GM12878 (cell line): ENCODE measurements around the gene ZKSCAN1. TPM values are rescaled to one million over a fixed set of nuclear protein-coding genes. Genes with fewer than 3 reads are reported as not detected.

ENCODE experiments used
- ATAC-seq: fragments of 200-7000 bp; cut with Tn5 transposase; 3 replicates; pipeline ENCODE4 v1.9.1; 2020; ENCODE audit warnings: mild to moderate bottlenecking, moderate library complexity
- BruUV-seq: library from RNA; stranded (reverse); fragments of 400-500 nt; replicated peaks from 2 replicates; lab custom pipeline; 2021; lab: Mats Ljungman, UMichigan
- CTCF ChIA-PET: fragments of 300-600 bp; sonication (Branson Sonifier 250); formaldehyde crosslinking; extraction: SDS; loops from one replicate; lab custom pipeline; 2021; ENCODE audit warnings: inconsistent platforms; lab: Yijun Ruan, JAX
- POLR2A ChIA-PET: fragments of 350-600 bp; formaldehyde crosslinking; extraction: SDS; loops from one replicate; lab custom pipeline; 2021; ENCODE audit warnings: inconsistent platforms; lab: Charles Lee
- RAD21 ChIA-PET: fragments of 300-600 bp; sonication (Branson Sonifier 250); formaldehyde crosslinking; loops from one replicate; lab custom pipeline; 2023; ENCODE audit warnings: antibody characterized with exemption; ENCODE audit not compliant: unreplicated experiment; lab: Charles Lee
- SMC1A ChIA-PET: fragments of 300-600 bp; sonication (Branson Sonifier 250); formaldehyde crosslinking; loops from one replicate; lab custom pipeline; 2023; ENCODE audit not compliant: unreplicated experiment, uncharacterized antibody; lab: Charles Lee
- DNase-seq: peaks from one replicate; pipeline ENCODE4 v3.0.0-alpha.2; 2011; ENCODE audit warnings: low read depth, low spot score
- FAIRE-seq: peaks from 3 replicates; lab custom pipeline; 2011; peaks lifted over from hg19 to GRCh38; lab: Jason Lieb, UNC
- H2AFZ ChIP-seq: 2 replicates; pipeline ENCODE4 v1.6.0; 2011; ENCODE audit warnings: low read depth, low read length, control low read depth; ENCODE audit not compliant: control insufficient read depth
- H3K27ac ChIP-seq: 2 replicates; pipeline ENCODE4 v1.5.1; 2011; ENCODE audit warnings: control low read depth; ENCODE audit not compliant: control insufficient read depth, insufficient read depth
- H3K27me3 ChIP-seq, 2 experiments: replicated peaks in 1 of 2; 2 replicates each; pipeline versions ENCODE4 v1.6.0 to v1.6.1; 2011; ENCODE audit warnings: low read length in 1 of 2; ENCODE audit not compliant: control insufficient read depth in 2 of 2, insufficient read depth in 2 of 2
- H3K36me3 ChIP-seq, 2 experiments: 2 replicates each; pipeline ENCODE4 v1.5.1; 2011; ENCODE audit warnings: low read length in 1 of 2; ENCODE audit not compliant: control insufficient read depth in 2 of 2, insufficient read depth in 2 of 2
- H3K4me1 ChIP-seq: 2 replicates; pipeline ENCODE4 v1.6.1; 2011; ENCODE audit warnings: mild to moderate bottlenecking, low read length, moderate library complexity, mixed read lengths; ENCODE audit not compliant: control insufficient read depth, insufficient read depth
- H3K4me2 ChIP-seq: 2 replicates; pipeline ENCODE4 v1.6.0; 2011; ENCODE audit warnings: control low read depth; ENCODE audit not compliant: control insufficient read depth, insufficient read depth
- H3K4me3 ChIP-seq: fragments of 200-600 bp; sonication (generic); 2 replicates; pipeline ENCODE4 v1.5.1; 2016
- H3K79me2 ChIP-seq: 2 replicates; pipeline ENCODE4 v1.6.0; 2011; ENCODE audit warnings: low read length; ENCODE audit not compliant: control insufficient read depth, insufficient read depth
- H3K9ac ChIP-seq: 2 replicates; pipeline ENCODE4 v1.8.0; 2011; ENCODE audit warnings: low read length, control low read depth, mixed read lengths; ENCODE audit not compliant: control insufficient read depth, insufficient read depth
- H3K9me3 ChIP-seq: replicated peaks from 3 replicates; pipeline ENCODE4 v1.5.1; 2011; ENCODE audit warnings: mild to moderate bottlenecking, low read length; ENCODE audit not compliant: control insufficient read depth, insufficient read depth
- H4K20me1 ChIP-seq: 2 replicates; pipeline ENCODE4 v1.6.0; 2011; ENCODE audit not compliant: control insufficient read depth, insufficient read depth
- BHLHE40 ChIP-seq, 2 experiments: fragments of 450-650 bp in 1 of 2; IDR thresholded peaks; 2 replicates each; pipeline ENCODE4 v1.6.1; 2011 to 2017; ENCODE audit warnings: low read depth in 2 of 2, borderline replicate concordance in 1 of 2, improper control_type of control experiment in 1 of 2, low read length in 1 of 2, mild to moderate bottlenecking in 1 of 2
- CTCF ChIP-seq, 3 experiments: IDR thresholded peaks in 2 of 3; conservative IDR thresholded peaks in 1 of 3; 2 replicates each; pipeline ENCODE4 v1.5.1; 2011; ENCODE audit warnings: low read depth in 3 of 3, low read length in 3 of 3, mild to moderate bottlenecking in 3 of 3, control low read depth in 2 of 3, moderate library complexity in 2 of 3, inconsistent platforms in 1 of 3, mixed read lengths in 1 of 3; ENCODE audit not compliant: control insufficient read depth in 2 of 3, insufficient read depth in 1 of 3; ENCODE audit errors: extremely low read depth in 1 of 3
- EED ChIP-seq: sonication (generic); IDR thresholded peaks from 2 replicates; pipeline ENCODE4 v1.6.1; 2016; ENCODE audit warnings: antibody characterized with exemption, low read depth
- ELK1 ChIP-seq: IDR thresholded peaks from 2 replicates; pipeline ENCODE4 v1.6.1; 2012; ENCODE audit warnings: low read depth, low read length, improper control_type of control experiment
- HDGF ChIP-seq: fragments of 450-650 bp; IDR thresholded peaks from 2 replicates; pipeline ENCODE4 v1.6.1; 2016; ENCODE audit warnings: antibody characterized with exemption
- KAT2A ChIP-seq: conservative IDR thresholded peaks from 2 replicates; pipeline ENCODE4 v1.6.1; 2011; ENCODE audit warnings: low read depth, low read length; ENCODE audit not compliant: control insufficient read depth
- MTA3 ChIP-seq: IDR thresholded peaks from 2 replicates; pipeline ENCODE4 v1.6.1; 2012; ENCODE audit warnings: low read length, inconsistent platforms, borderline replicate concordance
- RUNX3 ChIP-seq: IDR thresholded peaks from 2 replicates; pipeline ENCODE4 v1.6.1; 2012; ENCODE audit warnings: low read length, inconsistent platforms
- TARDBP ChIP-seq: IDR thresholded peaks from 2 replicates; pipeline ENCODE4 v1.6.1; 2016; ENCODE audit warnings: borderline replicate concordance
- ZNF274 ChIP-seq: IDR thresholded peaks from one replicate; pipeline ENCODE4 v1.8.0; 2011; ENCODE audit not compliant: insufficient read length, insufficient read depth
- WGBS: methylation state at CpG from one replicate; pipeline ENCODE4 v1.1.6; 2016; ENCODE audit warnings: low lambda C conversion rate; ENCODE audit not compliant: insufficient replicate concordance, insufficient coverage; ENCODE audit errors: missing lambda C conversion rate; 5-methylcytosine and 5-hydroxymethylcytosine counted together
- in situ Hi-C: fragments of 300-500 bp; cut with MboI; formaldehyde crosslinking; loops from 9 replicates; pipeline ENCODE4 v1.14.3; 2018; ENCODE audit warnings: mixed read lengths
- intact Hi-C: fragments of 100-400 bp; cut with micrococcal nuclease; formaldehyde crosslinking; loops from one replicate; pipeline ENCODE4 v1.14.2; 2022; ENCODE audit not compliant: unreplicated experiment
- polyA plus RNA-seq, 11 experiments: library from polyadenylated mRNA; depleted of rRNA in 4 of 11; unstranded in 6 of 11; stranded (reverse) in 5 of 11; fragments of >200 nt; fragmentation: Nextera tagmentation in 4 of 11; fragmentation: Illumina TruSeq in 1 of 11; extraction: Ambion mirVana in 4 of 11; extraction: Trizol in 1 of 11; gene quantifications; 1 replicate in 1 of 11; 2 replicates in 10 of 11; pipeline versions ENCODE4 v1.2.1 to v1.2.3, GENCODE V29; 2011 to 2016; ENCODE audit warnings: inconsistent platforms in 2 of 11, missing spikeins in 2 of 11, low read depth in 1 of 11
- total RNA-seq, 4 experiments: library from RNA; depleted of rRNA in 3 of 4; stranded (reverse); fragments of >200 nt in 3 of 4; fragmentation: Illumina TruSeq in 1 of 4; extraction: Trizol in 1 of 4; gene quantifications; 2 replicates each; pipeline versions ENCODE4 v1.2.1 to v1.2.3, GENCODE V29; 2013 to 2021

Gene ZKSCAN1
- total and polyA plus RNA-seq, 10 of the 15 experiments (the other 5 are each of a cell fraction or from before 2014, with no cell fraction given): 3.2 to 34.4 (median 18.1) TPM

- peaks cover 2% of the 10 kb centered on the region; the same call in 1 of the 2 replicates for H3K79me2 ChIP-seq
- H4K20me1 ChIP-seq: no peaks in the 10 kb centered on the region
- in situ Hi-C loops (no loop called here), intact Hi-C loops (no loop called here)
- WGBS: 97% methylated on average over 11 of the region's 11 CpGs
- H3K9ac ChIP-seq: no peak overlapping the region
- DNase-seq: no peak
- ChIA-PET POLR2A (interaction anchor here (0.6 to 1.5 kb wide), 4 partner anchors 12 to 158 kb away, joined by 3 to 7 read pairs (median 3); partner anchors contain the start of gene ZKSCAN1), SMC1A (interaction anchor here (1.0 kb wide), 1 partner anchor 12 kb away, joined by 3 read pairs; the partner anchor contains the start of gene ZKSCAN1), RAD21 (no interaction called here), CTCF (interaction anchor here (1.0 to 1.6 kb wide), 3 partner anchors 11 to 33 kb away, joined by 3 to 6 read pairs (median 3); partner anchors contain the start of gene ZKSCAN1)
- H3K4me1 ChIP-seq: peaks cover 5% of the 10 kb centered on the region; the same call in 1 of the 2 replicates
- peaks cover 11 to 18% of the 10 kb centered on the region in 2 experiments for H3K36me3 ChIP-seq
- no peak overlapping the region for H2AFZ ChIP-seq
- FAIRE-seq: no peak
- no peaks in the 10 kb centered on the region for H3K9me3 ChIP-seq
- no peak for ATAC-seq
- H3K4me2 ChIP-seq: no peak overlapping the region
- no peak for TF ChIP-seq ELK1
- TF ChIP-seq ZNF274: no peak
- no peak for TF ChIP-seq EED
- no peak for TF ChIP-seq TARDBP
- TF ChIP-seq HDGF: no peak
- no peak for TF ChIP-seq RUNX3
- no peak for TF ChIP-seq CTCF (IDR thresholded peaks at IDR 0.05 in 2 of 3, conservative IDR thresholded peaks at IDR 0.05 in 1 of 3; ENCODE audit: control insufficient read depth in 2 of 3, extremely low read depth in 1 of 3, insufficient read depth in 1 of 3, low read depth in 3 of 3, low read length in 3 of 3)
- no peak for TF ChIP-seq BHLHE40 (IDR thresholded peaks at IDR 0.05; ENCODE audit: borderline replicate concordance in 1 of 2, low read depth in 2 of 2, low read length in 1 of 2)
- TF ChIP-seq MTA3: no peak
- TF ChIP-seq KAT2A: no peak
- H3K27me3 ChIP-seq: no peaks in the 10 kb centered on the region
- no TSS peak for BruUV-seq
- H3K4me3 ChIP-seq: no peak overlapping the region
- no peak overlapping the region for H3K27ac ChIP-seq
Observed at GRCh38 chr7:100027197-100027596, 11.8 kb downstream of the ZKSCAN1 start.
